ENCODE measurements around the gene SLC1A2. TPM values are rescaled to one million over a fixed set of nuclear protein-coding genes. Genes with fewer than 3 reads are reported as not detected.

SLC1A2 gene
- total RNA-seq, 1 experiment from 2014 or later, result 0.50 TPM

GRCh38 chr11:35394941-35395340, 24.4 kb downstream of the SLC1A2 start:
- Histone ChIP-seq H3K9ac (ENCODE audit: extremely low read depth, insufficient read length, low read length) (no peak overlapping the region), H3K4ac (ENCODE audit: low read depth, low read length) (no peak overlapping the region), H4K20me1 (ENCODE audit: control insufficient read depth, insufficient read depth, insufficient read length) (no peaks in the 10 kb centered on the region), H3K79me2 (ENCODE audit: insufficient read depth, low read length) (no peaks in the 10 kb centered on the region), H3T11ph (ENCODE audit: low read length) (no peak overlapping the region), H3K27me3 (ENCODE audit: insufficient read depth, low read length) (no peaks in the 10 kb centered on the region), H4K91ac (ENCODE audit: insufficient read length, low read depth, low read length) (no peak overlapping the region), H2BK20ac (ENCODE audit: low read depth, low read length, poor library complexity, severe bottlenecking) (no peak overlapping the region), H4K8ac (replicated peaks; ENCODE audit: insufficient read length, low read depth, low read length) (no peak overlapping the region), H3K79me1 (ENCODE audit: insufficient read depth, low read depth, low read length, poor library complexity, severe bottlenecking) (no peaks in the 10 kb centered on the region), H3K9me3 (ENCODE audit: control insufficient read depth, low read depth, low read length) (no peaks in the 10 kb centered on the region), H4K5ac (ENCODE audit: insufficient read length, low read depth, low read length) (no peak overlapping the region), H3K23me2 (ENCODE audit: insufficient read length, low read depth, low read length, poor library complexity, severe bottlenecking) (no peaks in the 10 kb centered on the region), H2AFZ (ENCODE audit: low read length) (no peak overlapping the region), H2BK12ac (ENCODE audit: insufficient read length, low read depth, low read length) (no peak overlapping the region), H2BK5ac (ENCODE audit: insufficient read length, low read length) (no peak overlapping the region), H3K23ac (ENCODE audit: insufficient read length, low read depth, low read length) (no peak overlapping the region), H3K56ac (ENCODE audit: insufficient read length, low read depth, low read length) (no peak overlapping the region), H3K18ac (ENCODE audit: insufficient read length, low read depth, low read length) (no peak overlapping the region), H3K4me1 (ENCODE audit: insufficient read depth, low read length) (no peaks in the 10 kb centered on the region), H2AK5ac (ENCODE audit: insufficient read length, low read length) (no peak overlapping the region), H2BK15ac (ENCODE audit: low read depth, low read length) (no peak overlapping the region), H3K14ac (ENCODE audit: insufficient read depth, low read length) (no peak overlapping the region), H3K4me2 (ENCODE audit: insufficient read depth, insufficient read length, low read length) (no peak overlapping the region), H3K27ac (ENCODE audit: insufficient read length, low read depth, low read length) (no peak overlapping the region), H2BK120ac (ENCODE audit: low read depth, low read length, poor library complexity, severe bottlenecking) (no peak overlapping the region)
- DNase-seq, result no peak
- Mint-ChIP-seq H3K9me3 (peaks cover 0 to 5% of the 10 kb centered on the region in 2 experiments; a peak in 1 of 5 replicates), H3K36me3 (ENCODE audit: insufficient read depth in 1 of 3, low read depth in 3 of 3) (no peaks in the 10 kb centered on the region), H3K27me3 (ENCODE audit: low read depth) (peaks cover 16% of the 10 kb centered on the region), H3K27ac (no peak overlapping the region), H3K4me3 (no peak overlapping the region), H3K4me1 (peaks cover 0 to 9% of the 10 kb centered on the region in 2 experiments; a peak in 3 of 4 replicates)
- no CpG with 5 or more reads among the region's 5 CpGs for WGBS (ENCODE audit: extremely low coverage, insufficient read length, low lambda C conversion rate)
- no peak for TF ChIP-seq CTCF (conservative IDR thresholded peaks at IDR 0.05)

Measured in H9 (cell line).